IMR-90 (cell line): ENCODE measurements around the gene ATF7IP2. TPM values are rescaled to one million over a fixed set of nuclear protein-coding genes. Genes with fewer than 3 reads are reported as not detected.

Experiments
- ATAC-seq: fragments of 200-7000 bp; cut with Tn5 transposase; 2 replicates; pipeline ENCODE4 v1.9.1; 2020; ENCODE audit warnings: low read depth, mild to moderate bottlenecking, moderate library complexity
- BruUV-seq: library from RNA; stranded (reverse); fragments of 400-500 nt; replicated peaks from 2 replicates; lab custom pipeline; 2021; lab: Mats Ljungman, UMichigan
- CTCF ChIA-PET: fragments of 300-600 bp; formaldehyde crosslinking; extraction: SDS; loops from one replicate; lab custom pipeline; 2021; ENCODE audit warnings: antibody characterized with exemption; lab: Yijun Ruan, JAX
- POLR2A ChIA-PET: fragments of 300-600 bp; sonication (Branson Sonifier 250); formaldehyde crosslinking; loops from one replicate; lab custom pipeline; 2022; ENCODE audit warnings: antibody characterized with exemption; ENCODE audit not compliant: unreplicated experiment; lab: Charles Lee
- DNase-seq: peaks from one replicate; pipeline ENCODE4 v3.0.0; 2013
- H2AFZ ChIP-seq: replicated peaks from 2 replicates; pipeline ENCODE3; 2013; ENCODE audit warnings: low read length, mild to moderate bottlenecking; ENCODE audit not compliant: poor library complexity
- H2AK5ac ChIP-seq: 2 replicates; pipeline ENCODE4 v1.6.1; 2013; ENCODE audit warnings: low read depth, low read length, inconsistent platforms
- H2AK9ac ChIP-seq: replicated peaks from 2 replicates; pipeline ENCODE3; 2013; ENCODE audit warnings: mild to moderate bottlenecking, low read depth, low read length, moderate library complexity; ENCODE audit not compliant: poor library complexity
- H2BK120ac ChIP-seq: 2 replicates; pipeline ENCODE4 v1.6.1; 2013; ENCODE audit warnings: low read depth, low read length, inconsistent platforms
- H2BK15ac ChIP-seq: 3 replicates; pipeline ENCODE4 v1.6.1; 2013; ENCODE audit warnings: low read depth, low read length, inconsistent platforms
- H2BK20ac ChIP-seq: 2 replicates; pipeline ENCODE4 v1.6.1; 2013; ENCODE audit warnings: low read depth, mild to moderate bottlenecking, inconsistent platforms, low read length, moderate library complexity
- H2BK5ac ChIP-seq: 2 replicates; pipeline ENCODE4 v1.6.1; 2013; ENCODE audit warnings: mild to moderate bottlenecking, low read depth, low read length, inconsistent platforms; ENCODE audit not compliant: poor library complexity, severe bottlenecking
- H3K14ac ChIP-seq: replicated peaks from 2 replicates; pipeline ENCODE4 v1.6.1; 2013; ENCODE audit warnings: low read depth, low read length, inconsistent platforms
- H3K18ac ChIP-seq: 2 replicates; pipeline ENCODE4 v1.6.1; 2013; ENCODE audit warnings: low read depth, low read length, control low read depth
- H3K23ac ChIP-seq: 2 replicates; pipeline ENCODE4 v1.6.1; 2013; ENCODE audit warnings: low read depth, low read length, inconsistent platforms
- H3K27ac ChIP-seq: 2 replicates; pipeline ENCODE4 v1.5.1; 2013; ENCODE audit warnings: mild to moderate bottlenecking, control low read depth, low read length; ENCODE audit not compliant: insufficient read depth
- H3K27me3 ChIP-seq: 2 replicates; pipeline ENCODE4 v1.6.1; 2013; ENCODE audit warnings: low read length; ENCODE audit not compliant: control insufficient read depth, insufficient read depth
- H3K36me3 ChIP-seq: 2 replicates; pipeline ENCODE4 v1.6.1; 2013; ENCODE audit warnings: low read length, mixed read lengths; ENCODE audit not compliant: control insufficient read depth, insufficient read depth
- H3K4ac ChIP-seq: 2 replicates; pipeline ENCODE4 v1.6.1; 2013; ENCODE audit warnings: low read depth, low read length, inconsistent platforms
- H3K4me1 ChIP-seq: 2 replicates; pipeline ENCODE4 v1.6.1; 2013; ENCODE audit warnings: low read length, mixed read lengths; ENCODE audit not compliant: control insufficient read depth, insufficient read depth
- H3K4me2 ChIP-seq: 2 replicates; pipeline ENCODE4 v1.6.1; 2013; ENCODE audit warnings: low read depth, mild to moderate bottlenecking, control low read depth, low read length, moderate library complexity
- H3K4me3 ChIP-seq: 2 replicates; pipeline ENCODE4 v1.5.1; 2013; ENCODE audit warnings: low read depth, mild to moderate bottlenecking, control low read depth, low read length, moderate library complexity; ENCODE audit not compliant: insufficient read depth
- H3K56ac ChIP-seq: 2 replicates; pipeline ENCODE4 v1.6.1; 2013; ENCODE audit warnings: low read length, inconsistent platforms; ENCODE audit not compliant: insufficient read depth; ENCODE audit errors: extremely low read depth
- H3K79me1 ChIP-seq, 2 experiments: 2 replicates each; pipeline ENCODE4 v1.6.1; 2013; ENCODE audit warnings: low read length in 2 of 2, inconsistent platforms in 1 of 2, low read depth in 1 of 2
- H3K9ac ChIP-seq: 2 replicates; pipeline ENCODE4 v1.6.1; 2013; ENCODE audit warnings: low read depth, low read length, control low read depth
- H3K9me1 ChIP-seq: 2 replicates; pipeline ENCODE4 v1.6.1; 2013; ENCODE audit warnings: low read length, inconsistent platforms; ENCODE audit not compliant: insufficient read depth
- H3K9me3 ChIP-seq: 2 replicates; pipeline ENCODE4 v1.6.1; 2013; ENCODE audit warnings: low read length; ENCODE audit not compliant: control insufficient read depth, insufficient read depth
- H4K20me1 ChIP-seq: 2 replicates; pipeline ENCODE4 v1.6.1; 2013; ENCODE audit warnings: low read length, inconsistent platforms; ENCODE audit not compliant: insufficient read depth
- H4K5ac ChIP-seq: 2 replicates; pipeline ENCODE4 v1.6.1; 2013; ENCODE audit warnings: mild to moderate bottlenecking, low read depth, low read length, control low read depth
- H4K8ac ChIP-seq, 2 experiments: 2 replicates each; pipeline ENCODE4 v1.6.1; 2013; ENCODE audit warnings: low read depth in 2 of 2, low read length in 2 of 2, control low read depth in 1 of 2, inconsistent platforms in 1 of 2
- H4K91ac ChIP-seq: 2 replicates; pipeline ENCODE4 v1.6.1; 2013; ENCODE audit warnings: low read depth, low read length, inconsistent platforms; ENCODE audit not compliant: insufficient read depth
- CEBPB ChIP-seq: IDR thresholded peaks from 2 replicates; pipeline ENCODE4 v1.6.1; 2012; ENCODE audit warnings: low read depth, low read length, improper control_type of control experiment
- MXI1 ChIP-seq: IDR thresholded peaks from 2 replicates; pipeline ENCODE4 v1.6.1; 2012; ENCODE audit warnings: low read depth, mild to moderate bottlenecking, low read length, moderate library complexity, borderline replicate concordance
- RAD21 ChIP-seq: IDR thresholded peaks from 2 replicates; pipeline ENCODE4 v1.6.1; 2012; ENCODE audit warnings: low read length, improper control_type of control experiment
- RCOR1 ChIP-seq: IDR thresholded peaks from 2 replicates; pipeline ENCODE4 v1.6.1; 2012; ENCODE audit warnings: mild to moderate bottlenecking, low read length, improper control_type of control experiment; ENCODE audit not compliant: insufficient replicate concordance
- WGBS, 2 experiments: methylation state at CpG; one replicate each; pipeline versions ENCODE4 v1.1.5 to v1.1.7; 2013; ENCODE audit warnings: missing lambda C conversion rate in 2 of 2; ENCODE audit not compliant: insufficient read length in 1 of 2; ENCODE audit errors: extremely low coverage in 2 of 2; 5-methylcytosine and 5-hydroxymethylcytosine counted together
- dilution Hi-C: fragments of 300-500 bp; cut with HindIII; formaldehyde crosslinking; loops from one replicate; pipeline ENCODE4 v1.14.3; 2018; ENCODE audit warnings: low sequenced_read_pairs; ENCODE audit not compliant: unreplicated experiment
- in situ Hi-C: fragments of 300-500 bp; cut with MboI; formaldehyde crosslinking; loops from 3 replicates; pipeline ENCODE4 v1.14.3; 2019; ENCODE audit warnings: low sequenced_read_pairs, inconsistent platforms, mixed read lengths
- intact Hi-C: fragments of 100-400 bp; cut with micrococcal nuclease; formaldehyde crosslinking; loops from 2 replicates; pipeline ENCODE4 v1.10.0; 2022
- polyA plus RNA-seq, 3 experiments: library from polyadenylated mRNA; depleted of rRNA; stranded (reverse); fragments of >200 nt; gene quantifications; 2 replicates each; pipeline ENCODE4 v1.2.3, GENCODE V29; 2012; ENCODE audit warnings: low replicate concordance in 1 of 3
- total RNA-seq: library from RNA; depleted of rRNA; stranded (reverse); fragments of >200 nt; gene quantifications from 2 replicates; pipeline ENCODE4 v1.2.3, GENCODE V29; 2012
- TF ChIP-seq, protein P1 (sequence below): fragments of 150-350 bp; IDR thresholded peaks from 2 replicates; pipeline ENCODE4 v1.6.1; 2016; ENCODE audit warnings: low read depth, mild to moderate bottlenecking, low read length, moderate library complexity, borderline replicate concordance
- TF ChIP-seq, protein P2 (sequence below): fragments of 150-350 bp; IDR thresholded peaks from 2 replicates; pipeline ENCODE4 v1.6.1; 2017; ENCODE audit warnings: mild to moderate bottlenecking, antibody characterized with exemption, low read length, low read depth

Gene ATF7IP2
- total and polyA plus RNA-seq, 2 of the 4 experiments (the other 2 are of a cell fraction): 2.7 to 3.6 TPM

GRCh38 chr16:10519929-10520868, 134.3 kb downstream of the ATF7IP2 start:
- H3K9ac ChIP-seq: no peak overlapping the region
- no peaks in the 10 kb centered on the region for H3K36me3 ChIP-seq
- no peak overlapping the region for H3K18ac ChIP-seq
- H3K23ac ChIP-seq: no peak overlapping the region
- no peak overlapping the region for H3K14ac ChIP-seq
- no peak overlapping the region for H4K91ac ChIP-seq
- H2BK120ac ChIP-seq: no peak overlapping the region
- no peaks in the 10 kb centered on the region for H3K4me1 ChIP-seq
- BruUV-seq: no TSS peak
- DNase-seq (no peak), ATAC-seq (no peak)
- no peaks in the 10 kb centered on the region for H3K79me1 ChIP-seq
- H3K9me1 ChIP-seq: no peaks in the 10 kb centered on the region
- intact Hi-C loops: no loop called here
- no peak overlapping the region for H2AFZ ChIP-seq
- TF ChIP-seq CEBPB (no peak), RAD21 (no peak), MXI1 (no peak), RCOR1 (no peak)
- TF ChIP-seq, protein P1, sequence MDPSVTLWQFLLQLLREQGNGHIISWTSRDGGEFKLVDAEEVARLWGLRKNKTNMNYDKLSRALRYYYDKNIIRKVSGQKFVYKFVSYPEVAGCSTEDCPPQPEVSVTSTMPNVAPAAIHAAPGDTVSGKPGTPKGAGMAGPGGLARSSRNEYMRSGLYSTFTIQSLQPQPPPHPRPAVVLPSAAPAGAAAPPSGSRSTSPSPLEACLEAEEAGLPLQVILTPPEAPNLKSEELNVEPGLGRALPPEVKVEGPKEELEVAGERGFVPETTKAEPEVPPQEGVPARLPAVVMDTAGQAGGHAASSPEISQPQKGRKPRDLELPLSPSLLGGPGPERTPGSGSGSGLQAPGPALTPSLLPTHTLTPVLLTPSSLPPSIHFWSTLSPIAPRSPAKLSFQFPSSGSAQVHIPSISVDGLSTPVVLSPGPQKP: no peak
- TF ChIP-seq, protein P2, sequence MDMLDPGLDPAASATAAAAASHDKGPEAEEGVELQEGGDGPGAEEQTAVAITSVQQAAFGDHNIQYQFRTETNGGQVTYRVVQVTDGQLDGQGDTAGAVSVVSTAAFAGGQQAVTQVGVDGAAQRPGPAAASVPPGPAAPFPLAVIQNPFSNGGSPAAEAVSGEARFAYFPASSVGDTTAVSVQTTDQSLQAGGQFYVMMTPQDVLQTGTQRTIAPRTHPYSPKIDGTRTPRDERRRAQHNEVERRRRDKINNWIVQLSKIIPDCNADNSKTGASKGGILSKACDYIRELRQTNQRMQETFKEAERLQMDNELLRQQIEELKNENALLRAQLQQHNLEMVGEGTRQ: no peak
- H3K27me3 ChIP-seq: no peaks in the 10 kb centered on the region
- H2BK15ac ChIP-seq: no peak overlapping the region
- no peak overlapping the region for H3K56ac ChIP-seq
- H3K4me2 ChIP-seq: no peak overlapping the region
- 83% methylated on average over 2 of the region's 10 CpGs; no CpG with 5 or more reads in 1 of the 2 experiments for WGBS, 2 experiments
- no peak overlapping the region for H3K4me3 ChIP-seq
- H3K9me3 ChIP-seq: no peaks in the 10 kb centered on the region
- H2AK9ac ChIP-seq: no peak overlapping the region
- ChIA-PET POLR2A (no interaction called here), CTCF (interaction anchor here (0.6 to 1.7 kb wide), 6 partner anchors 20 to 417 kb away, joined by 3 to 11 read pairs (median 3); no protein-coding TSS in a partner anchor)
- H2BK20ac ChIP-seq: no peak overlapping the region
- no peak overlapping the region for H2BK5ac ChIP-seq
- no peaks in the 10 kb centered on the region for H4K20me1 ChIP-seq
- H4K5ac ChIP-seq: no peak overlapping the region
- H4K8ac ChIP-seq: no peak overlapping the region
- dilution Hi-C loops: no loop called here
- H2AK5ac ChIP-seq: no peak overlapping the region
- no peak overlapping the region for H3K27ac ChIP-seq
- no peak overlapping the region for H3K4ac ChIP-seq
- in situ Hi-C loops: loop anchor here (5.0 to 25.0 kb wide), 3 partner anchors 212 to 1508 kb away; no protein-coding TSS in a partner anchor
